Measurements from ENCODE around the gene WWTR1. TPM values are rescaled to one million over a fixed set of nuclear protein-coding genes. Genes with fewer than 3 reads are reported as not detected.

The WWTR1 gene
- total and polyA plus RNA-seq, 2 of the 8 experiments (the other 6 are each of a cell fraction or from before 2014, with no cell fraction given): 15.7 to 18.6 TPM

DNA sequence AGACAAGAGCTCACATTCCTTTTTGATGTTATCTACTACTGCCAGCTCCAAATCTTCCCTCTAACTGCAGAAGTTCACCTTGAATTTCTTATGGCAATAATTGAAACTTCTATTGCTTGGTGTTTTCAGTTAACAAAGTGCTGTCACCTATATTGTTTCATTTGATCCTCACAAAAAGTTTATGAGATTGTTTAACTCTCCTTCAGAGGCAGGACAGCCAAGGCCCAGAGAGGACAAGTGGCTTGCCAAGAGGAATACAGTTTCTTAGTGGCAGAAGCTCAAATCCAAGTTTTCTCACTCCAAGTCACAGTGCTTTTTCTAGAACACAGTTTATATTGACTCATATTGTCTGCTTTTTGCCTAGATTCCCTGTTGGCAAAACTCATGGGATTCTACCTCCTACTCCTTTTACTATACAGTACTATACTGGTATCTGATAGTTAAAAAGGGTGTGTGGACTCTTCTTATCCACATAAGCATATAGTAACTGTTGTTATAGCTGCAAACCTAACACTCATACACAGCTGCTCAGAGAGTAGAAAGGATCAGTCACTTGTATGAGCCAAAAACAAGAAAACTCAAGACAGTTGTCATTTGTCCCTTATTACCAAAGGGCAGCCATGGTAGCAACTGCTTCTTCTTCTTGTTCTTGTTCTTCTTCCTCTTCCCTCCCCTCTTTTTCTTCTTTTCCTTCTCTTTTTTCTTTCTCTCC, 167.4 kb downstream of the WWTR1 start (continued):
- TF ChIP-seq SIRT6 (IDR thresholded peaks at IDR 0.05; ENCODE audit: low read length): no peak
- no peak for TF ChIP-seq EP300 (IDR thresholded peaks at IDR 0.05; ENCODE audit: borderline replicate concordance in 1 of 2, low read depth in 2 of 2, low read length in 2 of 2)
- TF ChIP-seq, protein P1, sequence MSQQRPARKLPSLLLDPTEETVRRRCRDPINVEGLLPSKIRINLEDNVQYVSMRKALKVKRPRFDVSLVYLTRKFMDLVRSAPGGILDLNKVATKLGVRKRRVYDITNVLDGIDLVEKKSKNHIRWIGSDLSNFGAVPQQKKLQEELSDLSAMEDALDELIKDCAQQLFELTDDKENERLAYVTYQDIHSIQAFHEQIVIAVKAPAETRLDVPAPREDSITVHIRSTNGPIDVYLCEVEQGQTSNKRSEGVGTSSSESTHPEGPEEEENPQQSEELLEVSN (IDR thresholded peaks at IDR 0.05): no peak
- no peak for TF ChIP-seq POLR2AphosphoS5 (IDR thresholded peaks at IDR 0.05; ENCODE audit: low read depth, low read length)
- TF ChIP-seq CREB1 (IDR thresholded peaks at IDR 0.05): no peak
- TF ChIP-seq FOSL1 (IDR thresholded peaks at IDR 0.05; ENCODE audit: insufficient read depth, low read depth, low read length): no peak
- no peak for TF ChIP-seq CBX8 (IDR thresholded peaks at IDR 0.05; ENCODE audit: borderline replicate concordance, low read depth, low read length)
- TF ChIP-seq TBP (IDR thresholded peaks at IDR 0.05; ENCODE audit: low read depth, low read length): no peak
- TF ChIP-seq TAF7 (optimal IDR thresholded peaks at IDR 0.05; ENCODE audit: borderline replicate concordance, low read depth, low read length): no peak
